Keratinocyte (primary cell): ENCODE measurements around the gene GPC3. TPM values are rescaled to one million over a fixed set of nuclear protein-coding genes. Genes with fewer than 3 reads are reported as not detected.

Source experiments
- DNase-seq: peaks from one replicate; pipeline ENCODE4 v3.0.0-alpha.2; 2011; ENCODE audit warnings: low read depth, missing footprints, low spot score
- FAIRE-seq: peaks from 2 replicates; lab custom pipeline; 2011; peaks lifted over from hg19 to GRCh38; lab: Jason Lieb, UNC
- H2AFZ ChIP-seq: 2 replicates; pipeline ENCODE4 v1.6.0; 2012; ENCODE audit warnings: low read length, control low read depth, inconsistent platforms; ENCODE audit not compliant: control insufficient read depth
- H3K27ac ChIP-seq: 2 replicates; pipeline ENCODE4 v1.5.1; 2011; ENCODE audit warnings: low read length; ENCODE audit not compliant: control insufficient read depth, insufficient read depth
- H3K27me3 ChIP-seq: 3 replicates; pipeline ENCODE4 v1.6.0; 2011; ENCODE audit warnings: low read length; ENCODE audit not compliant: control insufficient read depth, insufficient read depth; ENCODE audit errors: extremely low read depth
- H3K36me3 ChIP-seq, 2 experiments: 2 replicates in 1 of 2; 3 replicates in 1 of 2; pipeline ENCODE4 v1.5.1; 2011; ENCODE audit warnings: low read length in 2 of 2, mild to moderate bottlenecking in 1 of 2; ENCODE audit not compliant: control insufficient read depth in 2 of 2, insufficient read depth in 2 of 2; ENCODE audit errors: extremely low read depth in 1 of 2
- H3K4me1 ChIP-seq: 3 replicates; pipeline ENCODE4 v1.5.1; 2011; ENCODE audit warnings: low read length; ENCODE audit not compliant: control insufficient read depth, insufficient read depth; ENCODE audit errors: extremely low read depth
- H3K4me2 ChIP-seq: 3 replicates; pipeline ENCODE4 v1.6.0; 2011; ENCODE audit warnings: low read depth, low read length; ENCODE audit not compliant: control insufficient read depth, insufficient read depth; ENCODE audit errors: extremely low read depth
- H3K4me3 ChIP-seq, 3 experiments: fragments of 200-600 bp in 1 of 3; sonication (generic) in 1 of 3; 2 replicates in 2 of 3; 3 replicates in 1 of 3; pipeline ENCODE4 v1.5.1; 2011 to 2016; ENCODE audit warnings: low read length in 3 of 3, mild to moderate bottlenecking in 3 of 3, control low read depth in 2 of 3, inconsistent platforms in 1 of 3, low read depth in 1 of 3, mixed read lengths in 1 of 3, mixed run types in 1 of 3, moderate library complexity in 1 of 3; ENCODE audit not compliant: control insufficient read depth in 2 of 3, insufficient read depth in 2 of 3; ENCODE audit errors: extremely low read depth in 1 of 3
- H3K79me2 ChIP-seq: 2 replicates; pipeline ENCODE4 v1.6.0; 2012; ENCODE audit warnings: low read length; ENCODE audit not compliant: control insufficient read depth, insufficient read depth
- H3K9ac ChIP-seq: 3 replicates; pipeline ENCODE4 v1.6.0; 2011; ENCODE audit warnings: low read length; ENCODE audit not compliant: control insufficient read depth, insufficient read depth; ENCODE audit errors: extremely low read depth
- H3K9me1 ChIP-seq: 3 replicates; pipeline ENCODE4 v1.6.0; 2011; ENCODE audit warnings: low read length; ENCODE audit not compliant: control insufficient read depth, insufficient read depth; ENCODE audit errors: extremely low read depth
- H3K9me3 ChIP-seq: 2 replicates; pipeline ENCODE4 v1.5.1; 2012; ENCODE audit warnings: low read depth, low read length; ENCODE audit not compliant: control insufficient read depth
- H4K20me1 ChIP-seq: 3 replicates; pipeline ENCODE4 v1.6.0; 2011; ENCODE audit warnings: low read length; ENCODE audit not compliant: control insufficient read depth, insufficient read depth; ENCODE audit errors: extremely low read depth
- CTCF ChIP-seq, 3 experiments: IDR thresholded peaks in 1 of 3; conservative IDR thresholded peaks in 1 of 3; optimal IDR thresholded peaks in 1 of 3; 2 replicates in 2 of 3; 3 replicates in 1 of 3; pipeline versions ENCODE3 to v1.5.1; 2011; ENCODE audit warnings: low read length in 3 of 3, mild to moderate bottlenecking in 3 of 3, moderate library complexity in 2 of 3, control low read depth in 1 of 3, inconsistent platforms in 1 of 3; ENCODE audit not compliant: insufficient read depth in 2 of 3; ENCODE audit errors: extremely low read depth in 1 of 3
- EZH2 ChIP-seq: IDR thresholded peaks from one replicate; pipeline ENCODE4 v1.6.1; 2012; ENCODE audit warnings: inconsistent platforms, mild to moderate bottlenecking, low read length, moderate library complexity
- dilution Hi-C: fragments of 300-500 bp; cut with MboI; formaldehyde crosslinking; loops from one replicate; pipeline ENCODE4 v1.7.0; 2020; ENCODE audit warnings: low sequenced_read_pairs; ENCODE audit not compliant: extremely low pct_ligation_motif_present
- polyA plus RNA-seq, 5 experiments: library from polyadenylated mRNA; depleted of rRNA in 3 of 5; stranded (reverse) in 3 of 5; stranded (forward) in 1 of 5; unstranded in 1 of 5; fragments of >200 nt; gene quantifications; 1 replicate in 1 of 5; 2 replicates in 3 of 5; 3 replicates in 1 of 5; pipeline versions ENCODE4 v1.2.1 to v1.2.3, GENCODE V29; 2011 to 2012; ENCODE audit warnings: missing spikeins in 2 of 5, low read depth in 1 of 5, low replicate concordance in 1 of 5

The GPC3 gene
- polyA plus RNA-seq, 1 donor (not counting 4 experiments of a cell fraction or from before 2014, with no cell fraction given), result 0.03 TPM

GRCh38 chrX:133514486-133514885, 470.9 kb downstream of the GPC3 start:
- dilution Hi-C loops, result no loop called here
- Histone ChIP-seq H3K4me1 (no peaks in the 10 kb centered on the region), H3K36me3 (no peaks in the 10 kb centered on the region), H4K20me1 (no peaks in the 10 kb centered on the region), H3K4me3 (no peak overlapping the region), H3K9me1 (no peaks in the 10 kb centered on the region), H3K9me3 (no peaks in the 10 kb centered on the region), H3K27ac (no peak overlapping the region), H3K79me2 (no peaks in the 10 kb centered on the region), H3K9ac (no peak overlapping the region), H3K27me3 (no peaks in the 10 kb centered on the region), H2AFZ (no peak overlapping the region), H3K4me2 (no peak overlapping the region)
- DNase-seq (no peak), FAIRE-seq (no peak)
- TF ChIP-seq EZH2 (no peak), CTCF (optimal IDR thresholded peaks at IDR 0.05 in 1 of 3, IDR thresholded peaks at IDR 0.05 in 1 of 3, conservative IDR thresholded peaks at IDR 0.05 in 1 of 3; ENCODE audit: extremely low read depth in 1 of 3, insufficient read depth in 2 of 3, low read length in 3 of 3) (no peak)

- Histone ChIP-seq H3K36me3 (no peaks in the 10 kb centered on the region), H3K27ac (no peak overlapping the region), H3K9me3 (no peaks in the 10 kb centered on the region), H3K79me2 (no peaks in the 10 kb centered on the region), H3K27me3 (no peaks in the 10 kb centered on the region), H3K4me3 (no peak overlapping the region), H2AFZ (no peak overlapping the region), H3K9me1 (no peaks in the 10 kb centered on the region), H3K4me1 (no peaks in the 10 kb centered on the region), H4K20me1 (no peaks in the 10 kb centered on the region), H3K4me2 (no peak overlapping the region), H3K9ac (no peak overlapping the region)
- FAIRE-seq (no peak), DNase-seq (no peak)
- dilution Hi-C loops, result no loop called here
- TF ChIP-seq CTCF (optimal IDR thresholded peaks at IDR 0.05 in 1 of 3, IDR thresholded peaks at IDR 0.05 in 1 of 3, conservative IDR thresholded peaks at IDR 0.05 in 1 of 3; ENCODE audit: extremely low read depth in 1 of 3, insufficient read depth in 2 of 3, low read length in 3 of 3) (no peak), EZH2 (no peak)
These were observed 472.3 kb downstream of the GPC3 start for GRCh38 chrX:133513123-133513522.
